GM19395 (cell line): ENCODE results near the gene TRPC3.
"Not testable (repeated sequence)": the region's sequence is repeated elsewhere in the genome, so short reads cannot be mapped to it uniquely, and the experiment has no call there.

ENCODE experiments used
- ATAC-seq: cut with Tn5 transposase; IDR thresholded peaks from one replicate; pipeline ENCODE4 v1.9.1; 2021; ENCODE audit warnings: mild to moderate bottlenecking, moderate library complexity; ENCODE audit not compliant: unreplicated experiment

Gene TRPC3

GRCh38 chr4:121950212-121950679, 1.6 kb downstream of the TRPC3 start:
- peak; percentile 87 for ATAC-seq

GRCh38 chr4:121946644-121947043, 5.2 kb downstream of the TRPC3 start:
- ATAC-seq = no peak

GRCh38 chr4:121943941-121944340, 7.9 kb downstream of the TRPC3 start:
- ATAC-seq = no peak

- no peak for ATAC-seq
These were observed 12.2 kb downstream of the TRPC3 start for GRCh38 chr4:121939690-121940089.

- ATAC-seq = no peak
These were observed 13.4 kb downstream of the TRPC3 start for GRCh38 chr4:121938282-121939092.

GRCh38 chr4:121936101-121936500, 15.8 kb downstream of the TRPC3 start:
- no peak for ATAC-seq

- no peak for ATAC-seq
These were observed 17.2 kb downstream of the TRPC3 start for GRCh38 chr4:121934635-121935034.

GRCh38 chr4:121932212-121932974, 19.5 kb downstream of the TRPC3 start:
- no peak for ATAC-seq

- no peak for ATAC-seq
These were observed 21.6 kb downstream of the TRPC3 start for GRCh38 chr4:121930304-121930703.

- no peak for ATAC-seq
These were observed 23.9 kb downstream of the TRPC3 start for GRCh38 chr4:121927948-121928347.

GRCh38 chr4:121926490-121926889, 25.4 kb downstream of the TRPC3 start:
- not testable (repeated sequence) for ATAC-seq

- no peak for ATAC-seq
These were observed 28.6 kb downstream of the TRPC3 start for GRCh38 chr4:121923306-121923705.

GRCh38 chr4:121913667-121914066, 38.2 kb downstream of the TRPC3 start:
- ATAC-seq = no peak

GRCh38 chr4:121908346-121908745, 43.5 kb downstream of the TRPC3 start:
- ATAC-seq = no peak

- ATAC-seq = peak; percentile 96
These were observed 51.5 kb downstream of the TRPC3 start for GRCh38 chr4:121900132-121900983.

GRCh38 chr4:121898150-121898549, 53.7 kb downstream of the TRPC3 start:
- ATAC-seq = no peak

GRCh38 chr4:121888134-121888533, 63.7 kb downstream of the TRPC3 start:
- no peak for ATAC-seq

- ATAC-seq = no peak
These were observed 66.7 kb downstream of the TRPC3 start for GRCh38 chr4:121885115-121885514.

- ATAC-seq = no peak
These were observed 70.7 kb downstream of the TRPC3 start for GRCh38 chr4:121881158-121881557.

- no peak for ATAC-seq
These were observed 72.7 kb downstream of the TRPC3 start for GRCh38 chr4:121879135-121879534.
